ACC112 (cell line): ENCODE results near the gene CLSTN3.
A peak's percentile ranks its signal among the peaks of the same experiment; 100 is the strongest.
"Not testable (repeated sequence)": the region's sequence is repeated elsewhere in the genome, so short reads cannot be mapped to it uniquely, and the experiment has no call there.

Experiments used
- H2AFZ ChIP-seq: fragments of 200-600 bp; sonication (generic); one replicate; pipeline ENCODE4 v1.6.0; 2017; ENCODE audit warnings: antibody characterized with exemption, low read length; ENCODE audit not compliant: unreplicated experiment
- H3K27ac ChIP-seq: fragments of 200-600 bp; sonication (generic); 2 replicates; pipeline ENCODE4 v1.5.1; 2014; ENCODE audit warnings: low read depth, mild to moderate bottlenecking, antibody characterized with exemption, low read length, moderate library complexity
- H3K27me3 ChIP-seq: fragments of 200-600 bp; sonication (generic); 2 replicates; pipeline ENCODE4 v1.6.1; 2014; ENCODE audit warnings: mild to moderate bottlenecking, antibody characterized with exemption, low read length, moderate library complexity, mixed read lengths; ENCODE audit not compliant: insufficient read depth
- H3K36me3 ChIP-seq: fragments of 200-600 bp; sonication (generic); 2 replicates; pipeline ENCODE4 v1.6.1; 2016; ENCODE audit warnings: mild to moderate bottlenecking, antibody characterized with exemption, low read length, moderate library complexity, mixed read lengths; ENCODE audit not compliant: insufficient read depth
- H3K4me1 ChIP-seq: fragments of 200-600 bp; sonication (generic); one replicate; pipeline ENCODE4 v1.6.1; 2016; ENCODE audit warnings: low read length, mixed read lengths; ENCODE audit not compliant: insufficient read depth, unreplicated experiment, control insufficient read depth
- H3K4me3 ChIP-seq: fragments of 200-600 bp; sonication (generic); 2 replicates; pipeline ENCODE4 v1.5.1; 2014; ENCODE audit warnings: mild to moderate bottlenecking, low read depth, low read length
- H3K79me2 ChIP-seq: fragments of 200-600 bp; sonication (generic); one replicate; pipeline ENCODE4 v1.6.0; 2016; ENCODE audit warnings: low read length; ENCODE audit not compliant: control insufficient read depth, unreplicated experiment, insufficient read depth

Gene CLSTN3

DNA sequence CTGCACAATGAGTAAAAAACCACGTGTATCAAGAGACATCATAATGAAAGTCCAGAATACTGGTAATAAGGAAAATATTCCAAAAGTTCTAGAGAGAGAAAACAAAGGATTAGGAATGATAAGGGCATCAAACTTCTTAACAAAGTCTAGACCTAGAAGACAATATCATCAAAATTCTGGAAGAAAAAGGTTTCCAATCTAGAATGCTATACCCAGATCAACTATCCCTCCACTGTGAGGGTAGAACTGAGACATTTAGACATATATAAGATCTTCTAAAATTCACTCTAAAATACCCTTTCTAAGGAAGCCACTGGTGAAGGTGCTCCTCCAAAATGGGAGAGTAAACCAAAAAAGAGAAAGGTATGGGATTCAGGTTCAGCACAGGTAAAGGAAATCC, 24.1 kb upstream of the CLSTN3 start:
- peaks cover 21% of the 10 kb centered on the region for H3K36me3 ChIP-seq
- no peak overlapping the region for H3K27ac ChIP-seq
- peaks cover 27% of the 10 kb centered on the region for H3K4me1 ChIP-seq
- H3K4me3 ChIP-seq, result no peak overlapping the region
- H3K79me2 ChIP-seq, result peaks cover 39% of the 10 kb centered on the region
- no peaks in the 10 kb centered on the region for H3K27me3 ChIP-seq
- no peak overlapping the region for H2AFZ ChIP-seq

DNA sequence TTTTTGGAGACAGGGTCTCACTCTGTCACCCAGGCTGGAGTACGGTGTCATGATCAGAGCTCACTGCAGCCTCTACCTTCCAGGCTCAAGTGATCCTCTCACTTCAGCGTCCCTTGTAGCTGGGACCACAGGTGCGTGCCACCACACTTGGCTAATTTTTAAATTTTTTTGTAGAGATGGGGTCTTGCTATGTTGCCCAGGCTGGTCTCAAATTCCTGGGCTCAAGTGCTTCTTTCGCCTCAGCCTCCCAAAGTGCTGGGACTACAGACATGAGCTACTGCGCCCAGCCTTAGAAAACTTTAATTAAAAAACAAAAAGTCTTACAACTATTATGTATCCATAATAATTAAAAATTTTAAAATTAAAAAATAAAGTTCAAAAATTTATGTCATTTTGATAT, 23.0 kb upstream of the CLSTN3 start:
- not testable (repeated sequence) for H2AFZ ChIP-seq, H3K27ac ChIP-seq, H3K27me3 ChIP-seq
- Histone ChIP-seq H3K79me2 (peaks cover 39% of the 10 kb centered on the region), H3K4me1 (peaks cover 22% of the 10 kb centered on the region), H3K36me3 (peaks cover 21% of the 10 kb centered on the region), H3K4me3 (peak overlapping the region; percentile 51)

DNA sequence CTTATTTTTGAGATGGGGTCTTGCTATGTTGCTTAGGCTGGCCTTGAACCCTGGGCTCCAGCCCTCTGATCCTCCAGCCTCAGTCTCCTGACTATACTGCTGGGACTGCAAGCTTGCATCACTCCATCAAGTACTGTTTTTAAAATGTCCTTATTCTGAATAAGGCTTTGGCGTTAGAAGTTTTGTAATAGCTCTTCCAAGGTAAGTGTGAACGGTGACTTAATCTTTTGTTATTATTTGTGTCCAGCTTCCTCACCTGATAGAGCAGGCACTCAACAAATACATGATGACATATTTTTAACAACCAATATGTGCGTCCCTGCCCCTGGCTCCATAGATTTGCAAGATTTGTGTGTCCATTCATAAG, 22.6 kb upstream of the CLSTN3 start:
- H3K27me3 ChIP-seq, result no peaks in the 10 kb centered on the region
- H2AFZ ChIP-seq, result peak overlapping the region; percentile 76
- H3K27ac ChIP-seq, result peak overlapping the region; percentile 78
- H3K4me3 ChIP-seq, result peak overlapping the region; percentile 90
- H3K4me1 ChIP-seq, result peaks cover 22% of the 10 kb centered on the region
- peaks cover 39% of the 10 kb centered on the region for H3K79me2 ChIP-seq
- peaks cover 21% of the 10 kb centered on the region for H3K36me3 ChIP-seq

DNA sequence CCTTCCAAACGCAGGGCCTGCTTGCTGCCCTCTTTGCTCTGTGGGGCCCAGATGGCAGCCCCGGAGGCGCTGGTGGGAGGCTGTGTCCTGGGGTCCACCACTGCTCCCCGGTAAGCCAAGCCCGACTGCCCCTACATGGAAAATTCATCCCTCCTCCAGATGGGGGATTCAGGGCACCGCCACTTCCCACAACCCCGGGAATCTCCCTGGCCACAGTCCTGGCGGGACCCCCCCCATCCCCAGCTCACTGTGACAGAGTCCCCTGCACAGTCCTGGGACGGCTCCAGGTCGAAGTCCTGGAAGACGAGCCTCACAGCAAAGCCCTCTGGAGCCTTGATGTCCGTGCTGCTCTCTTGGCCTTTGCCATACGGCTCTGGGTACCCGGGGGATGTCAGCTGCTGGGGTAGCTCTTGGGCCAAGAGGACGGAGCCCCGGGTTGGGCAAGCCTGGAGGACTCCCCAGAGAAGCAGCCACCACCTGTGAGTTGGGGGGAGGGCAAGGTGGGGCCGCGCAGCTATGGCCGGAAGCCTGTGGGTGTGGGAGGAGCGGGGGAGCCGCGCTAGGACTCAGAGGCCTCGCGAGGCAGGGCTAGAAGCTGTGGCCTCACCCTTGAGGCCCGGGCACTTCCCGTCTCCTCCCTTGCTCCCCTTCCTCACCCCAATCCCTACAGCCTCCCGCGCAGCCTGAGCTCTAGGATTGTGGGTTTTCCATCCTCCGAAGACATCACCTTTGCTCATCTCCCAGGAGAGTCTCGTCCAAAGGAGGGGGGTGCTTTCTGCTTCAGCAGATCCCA, 22.0 kb upstream of the CLSTN3 start:
- Histone ChIP-seq H3K4me3 (peak overlapping the region; percentile 90), H3K79me2 (peaks cover 39% of the 10 kb centered on the region), H3K36me3 (peaks cover 21% of the 10 kb centered on the region), H3K4me1 (peaks cover 24% of the 10 kb centered on the region), H3K27ac (peak overlapping the region; percentile 78), H3K27me3 (no peaks in the 10 kb centered on the region), H2AFZ (peak overlapping the region; percentile 76)

DNA sequence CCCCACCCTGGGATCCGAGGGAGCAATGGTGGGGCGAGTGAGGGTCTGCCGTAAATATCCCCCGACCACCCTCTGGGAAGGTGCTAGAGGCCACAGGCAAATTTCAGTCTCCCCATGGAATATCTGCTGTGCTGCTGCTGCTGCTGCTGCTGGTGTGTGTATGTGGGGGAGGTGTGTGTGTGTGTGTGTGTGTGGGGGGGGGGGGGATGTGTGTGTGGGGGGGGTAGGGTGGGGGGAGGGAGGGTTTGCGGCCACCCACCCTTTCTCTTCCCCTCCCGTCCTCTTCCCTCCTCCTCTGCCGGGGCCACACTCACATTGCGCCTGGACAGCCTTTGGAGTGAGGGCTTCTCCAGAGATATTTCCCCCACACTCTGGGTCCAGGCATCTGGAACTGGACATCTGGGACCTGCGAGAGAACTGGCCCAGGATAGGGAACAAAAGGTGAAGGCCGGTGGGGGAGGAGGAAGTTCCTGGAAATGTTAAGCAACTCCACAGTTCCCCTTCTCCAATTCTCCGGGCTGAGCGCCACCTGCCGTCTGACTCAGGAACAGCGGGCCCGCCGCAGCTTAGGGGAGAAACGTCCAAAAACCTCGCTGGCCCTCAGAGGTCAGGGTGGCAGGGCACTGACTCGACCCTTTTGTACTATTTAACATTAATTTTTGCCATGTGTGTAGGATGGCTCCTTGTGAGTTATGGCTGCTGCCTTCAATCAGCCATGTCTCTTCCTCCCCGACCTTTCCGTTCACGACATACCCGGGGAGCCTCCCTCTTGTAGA, 21.2 kb upstream of the CLSTN3 start, which contains the start of gene C1RL:
Gene C1RL (minus strand): TSS at position 419 of the 776 bp plus-strand sequence. CDS start 34 bp downstream, at position 385.
- Histone ChIP-seq H2AFZ (peak within 1 kb of the TSS; percentile 76), H3K79me2 (peaks cover 37% of the 10 kb centered on the region), H3K27ac (peak within 1 kb of the TSS; percentile 78)

DNA sequence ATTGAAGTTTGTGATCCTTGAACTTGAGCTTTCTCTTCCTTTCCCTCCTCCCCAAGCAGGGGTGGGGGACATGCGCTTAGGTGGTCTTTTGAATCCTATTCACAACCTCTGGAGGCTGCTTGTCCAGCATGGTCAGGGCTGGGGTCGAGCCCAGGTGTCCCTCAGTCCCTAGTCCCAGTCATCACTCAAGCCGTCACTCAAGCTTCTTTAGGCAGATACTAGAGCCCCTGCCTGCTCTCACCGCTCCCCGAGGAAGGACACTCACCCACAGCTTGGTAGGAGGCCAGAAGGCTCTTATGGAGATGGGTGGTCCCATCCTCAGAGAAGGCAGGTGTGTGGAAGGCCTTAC, 20.6 kb upstream of the CLSTN3 start:
- peak overlapping the region; percentile 90 for H3K4me3 ChIP-seq
- H3K27me3 ChIP-seq, result no peaks in the 10 kb centered on the region
- H3K27ac ChIP-seq, result no peak overlapping the region
- peaks cover 35% of the 10 kb centered on the region for H3K79me2 ChIP-seq
- peaks cover 12% of the 10 kb centered on the region for H3K36me3 ChIP-seq
- H2AFZ ChIP-seq, result no peak overlapping the region
- H3K4me1 ChIP-seq, result peaks cover 24% of the 10 kb centered on the region

More for the DNA sequence above, 21.2 kb upstream of the CLSTN3 start, which contains the start of gene C1RL:
- peaks cover 13% of the 10 kb centered on the region for H3K36me3 ChIP-seq
- H3K27me3 ChIP-seq, result no peaks in the 10 kb centered on the region
- peaks cover 24% of the 10 kb centered on the region for H3K4me1 ChIP-seq
- peak within 1 kb of the TSS; percentile 90 for H3K4me3 ChIP-seq

DNA sequence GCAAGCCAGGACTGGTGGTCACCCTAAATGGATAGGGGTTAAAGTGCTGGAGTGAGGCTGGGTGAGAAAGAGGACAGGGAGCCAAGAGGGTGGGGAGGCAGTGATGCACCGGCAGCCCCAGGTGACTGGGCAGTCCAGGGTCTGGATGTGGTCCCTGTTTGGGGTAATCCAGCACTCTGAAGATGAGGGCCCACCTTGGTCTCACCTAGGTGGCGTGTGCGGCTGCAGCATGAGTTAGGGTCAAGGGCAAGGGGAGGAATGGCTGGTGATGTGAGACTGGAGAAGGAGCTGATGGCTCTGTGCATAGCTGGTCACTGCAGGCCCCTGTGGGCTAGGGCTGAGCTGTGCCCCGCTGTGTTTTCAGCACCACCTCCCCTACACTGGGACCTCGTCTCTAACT, 19.5 kb upstream of the CLSTN3 start:
- Histone ChIP-seq H2AFZ (no peak overlapping the region), H3K27ac (no peak overlapping the region), H3K79me2 (peaks cover 26% of the 10 kb centered on the region), H3K4me1 (peaks cover 24% of the 10 kb centered on the region), H3K36me3 (peaks cover 9% of the 10 kb centered on the region), H3K27me3 (no peaks in the 10 kb centered on the region), H3K4me3 (no peak overlapping the region)

DNA sequence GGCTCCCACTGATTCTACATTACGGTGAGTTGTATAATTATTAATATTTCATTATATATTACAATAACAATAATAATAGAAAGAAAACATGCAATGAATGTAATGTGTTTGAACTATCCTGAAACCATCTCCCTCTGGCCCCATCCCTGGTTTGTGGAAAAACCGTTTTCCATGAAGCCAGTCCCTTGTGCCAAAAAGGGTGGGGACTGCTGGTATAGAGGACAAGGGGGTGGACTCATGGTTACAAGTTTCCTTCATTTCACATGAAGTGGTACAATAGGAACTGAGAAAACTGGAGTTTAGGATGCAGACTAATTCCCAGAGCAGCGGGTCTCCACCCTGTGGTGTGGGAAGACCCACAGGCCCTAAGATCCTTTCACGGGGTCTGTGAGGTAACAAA, 18.1 kb upstream of the CLSTN3 start:
- Histone ChIP-seq H2AFZ (no peak overlapping the region), H3K27ac (no peak overlapping the region), H3K4me3 (peak overlapping the region; percentile 36; the same call in 1 of the 2 replicates), H3K27me3 (no peaks in the 10 kb centered on the region), H3K79me2 (peaks cover 13% of the 10 kb centered on the region), H3K36me3 (no peaks in the 10 kb centered on the region), H3K4me1 (peaks cover 24% of the 10 kb centered on the region)

DNA sequence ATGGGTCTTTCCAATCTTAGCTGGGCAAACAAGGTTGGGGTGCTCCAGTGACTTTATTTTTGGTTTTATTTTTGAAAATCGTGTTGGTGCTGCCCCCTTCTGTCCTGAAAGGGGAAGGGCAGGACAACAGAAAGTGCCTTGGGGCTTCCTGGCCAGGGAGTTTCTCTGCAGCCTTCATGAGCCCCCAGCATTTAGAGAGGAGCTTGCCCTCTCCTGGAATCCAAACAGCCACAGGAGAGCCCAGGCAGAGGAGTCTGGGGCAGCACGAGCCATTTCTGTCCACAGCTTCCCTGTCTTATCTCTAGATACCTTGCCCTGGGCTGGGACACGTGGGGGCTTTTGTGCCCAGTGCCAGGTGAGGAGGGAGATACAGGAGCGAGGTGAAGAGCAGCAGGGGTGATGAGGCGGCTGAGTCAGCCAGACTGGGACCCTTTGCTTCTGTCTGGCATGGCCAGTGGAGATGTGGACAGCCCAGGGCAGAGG, 16.7 kb upstream of the CLSTN3 start:
- H3K4me1 ChIP-seq, result peaks cover 24% of the 10 kb centered on the region
- H3K27ac ChIP-seq, result no peak overlapping the region

DNA sequence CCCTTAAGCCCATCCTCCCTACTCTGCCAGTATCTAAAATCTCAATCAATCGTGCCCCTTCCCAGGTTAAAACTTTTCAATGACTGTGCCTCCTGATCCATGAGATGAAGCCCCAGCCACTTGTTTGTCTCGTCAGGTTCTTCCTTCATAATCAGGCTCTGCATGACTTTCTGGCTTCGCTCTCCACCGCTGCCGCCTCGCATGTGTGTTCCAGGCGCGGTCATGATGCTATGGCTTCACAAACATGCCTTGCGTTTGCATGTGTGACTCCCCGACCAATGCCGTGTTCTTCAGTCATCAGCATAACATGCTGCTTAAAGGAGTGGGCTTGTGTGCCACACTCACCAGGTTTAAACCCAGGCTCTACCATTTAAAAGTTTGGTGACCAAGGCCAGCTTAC, 16.2 kb upstream of the CLSTN3 start:
- H3K27me3 ChIP-seq, result no peaks in the 10 kb centered on the region
- H3K79me2 ChIP-seq, result no peaks in the 10 kb centered on the region
- no peaks in the 10 kb centered on the region for H3K36me3 ChIP-seq
- H3K4me3 ChIP-seq, result no peak overlapping the region
- no peak overlapping the region for H3K27ac ChIP-seq
- peaks cover 24% of the 10 kb centered on the region for H3K4me1 ChIP-seq
- no peak overlapping the region for H2AFZ ChIP-seq

More for the DNA sequence above, 16.7 kb upstream of the CLSTN3 start:
- no peaks in the 10 kb centered on the region for H3K36me3 ChIP-seq
- no peak overlapping the region for H3K4me3 ChIP-seq
- no peaks in the 10 kb centered on the region for H3K27me3 ChIP-seq
- H3K79me2 ChIP-seq, result peaks cover 2% of the 10 kb centered on the region
- H2AFZ ChIP-seq, result no peak overlapping the region
